Cardiac fibroblast (primary cell): ENCODE data around the gene ADM.
A peak's percentile ranks its signal among the peaks of the same experiment; 100 is the strongest.

ENCODE experiments used
- DNase-seq, 2 donors: peaks; one replicate each; pipeline versions ENCODE4 v3.0.0 to v3.0.0-alpha.2; 2010; ENCODE audit warnings: low read depth in 2 of 2
- H3K4me3 ChIP-seq, 2 donors: replicated peaks in 1 of 2; 1 replicate in 1 of 2; 2 replicates in 1 of 2; pipeline ENCODE4 v1.5.1; 2011; ENCODE audit warnings: low read depth in 2 of 2, low read length in 2 of 2, mild to moderate bottlenecking in 2 of 2, moderate library complexity in 1 of 2
- CTCF ChIP-seq: IDR thresholded peaks from one replicate; pipeline ENCODE4 v1.5.1; 2011; ENCODE audit warnings: low read depth, mild to moderate bottlenecking, low read length, inconsistent platforms

Gene ADM

GRCh38 chr11:10329935-10330334, 25.1 kb downstream of the ADM start:
- TF ChIP-seq CTCF, result peak; percentile 1
- DNase-seq, result peak; percentile 78 to 95
- H3K4me3 ChIP-seq, result no peak overlapping the region

GRCh38 chr11:10331548-10332289, 26.8 kb downstream of the ADM start:
- H3K4me3 ChIP-seq, result no peak overlapping the region
- TF ChIP-seq CTCF, result no peak
- peak in 1 of 2 donors; percentile 8 for DNase-seq

GRCh38 chr11:10333490-10333889, 28.6 kb downstream of the ADM start:
- H3K4me3 ChIP-seq, result no peak overlapping the region
- DNase-seq, result no peak
- TF ChIP-seq CTCF, result no peak

GRCh38 chr11:10338287-10338686, 33.4 kb downstream of the ADM start:
- no peak for DNase-seq
- H3K4me3 ChIP-seq, result no peak overlapping the region
- no peak for TF ChIP-seq CTCF

GRCh38 chr11:10348650-10349280, 43.9 kb downstream of the ADM start:
- no peak for TF ChIP-seq CTCF
- peak in 1 of 2 donors; percentile 67 for DNase-seq
- H3K4me3 ChIP-seq, result no peak overlapping the region

- DNase-seq, result no peak
- no peak for TF ChIP-seq CTCF
- no peak overlapping the region for H3K4me3 ChIP-seq
Measured at GRCh38 chr11:10349281-10349665, 44.4 kb downstream of the ADM start.

GRCh38 chr11:10349806-10350205, 44.9 kb downstream of the ADM start:
- TF ChIP-seq CTCF, result no peak
- DNase-seq, result no peak
- no peak overlapping the region for H3K4me3 ChIP-seq
